GM12875 (cell line): ENCODE results near the gene ALG6.

Experiments
- H3K4me3 ChIP-seq: one replicate; pipeline ENCODE4 v1.5.1; 2011; ENCODE audit warnings: low read depth, low read length, control low read depth
- CTCF ChIP-seq: IDR thresholded peaks from 2 replicates; pipeline ENCODE4 v1.5.1; 2011; ENCODE audit warnings: low read depth, mild to moderate bottlenecking, control low read depth, inconsistent platforms, low read length, moderate library complexity, borderline replicate concordance; ENCODE audit not compliant: insufficient read depth

ALG6 gene

GRCh38 chr1:63435161-63435560, 67.7 kb downstream of the ALG6 start:
- no peak overlapping the region for H3K4me3 ChIP-seq
- no peak for TF ChIP-seq CTCF

GRCh38 chr1:63442141-63442475, 74.7 kb downstream of the ALG6 start:
- TF ChIP-seq CTCF: no peak
- no peak overlapping the region for H3K4me3 ChIP-seq

GRCh38 chr1:63448731-63449246, 81.4 kb downstream of the ALG6 start:
- no peak for TF ChIP-seq CTCF
- no peak overlapping the region for H3K4me3 ChIP-seq

- H3K4me3 ChIP-seq: no peak overlapping the region
- TF ChIP-seq CTCF: no peak
These were observed 83.0 kb downstream of the ALG6 start for GRCh38 chr1:63450416-63450815.

- no peak overlapping the region for H3K4me3 ChIP-seq
- no peak for TF ChIP-seq CTCF
These were observed 85.8 kb downstream of the ALG6 start for GRCh38 chr1:63453232-63453631.

GRCh38 chr1:63454269-63454668, 86.8 kb downstream of the ALG6 start:
- H3K4me3 ChIP-seq: no peak overlapping the region
- no peak for TF ChIP-seq CTCF

- no peak overlapping the region for H3K4me3 ChIP-seq
- TF ChIP-seq CTCF: no peak
These were observed 91.3 kb downstream of the ALG6 start for GRCh38 chr1:63458750-63459149.
